ENCODE data around the gene CHAMP1. TPM values are rescaled to one million over a fixed set of nuclear protein-coding genes. Genes with fewer than 3 reads are reported as not detected.
A peak's percentile ranks its signal among the peaks of the same experiment; 100 is the strongest.

The CHAMP1 gene
- total and polyA plus RNA-seq, 2 of the 13 experiments (the other 11 are each of a cell fraction or from before 2014, with no cell fraction given), result 8.4 to 9.7 TPM

- TF ChIP-seq ZNF253 (CRISPR knock-in tag; IDR thresholded peaks at IDR 0.05; ENCODE audit: borderline replicate concordance) (peak; percentile 93; the same call in 1 of the 2 replicates), ZFY (CRISPR knock-in tag; IDR thresholded peaks at IDR 0.05) (peak; percentile 99), HMGXB3 (CRISPR knock-in tag; IDR thresholded peaks at IDR 0.05; ENCODE audit: borderline replicate concordance) (no peak), ZNF292 (CRISPR knock-in tag; IDR thresholded peaks at IDR 0.05; ENCODE audit: borderline replicate concordance, low read depth) (no peak), MXD4 (CRISPR knock-in tag; IDR thresholded peaks at IDR 0.05) (peak; percentile 86), ZNF780A (CRISPR knock-in tag; IDR thresholded peaks at IDR 0.05) (0 out of 2 replicates have a peak, but pooled peaks have one; percentile 75), RELA (CRISPR knock-in tag; IDR thresholded peaks at IDR 0.05) (no peak), RNF219 (CRISPR knock-in tag; IDR thresholded peaks at IDR 0.05) (no peak), USF2 (IDR thresholded peaks at IDR 0.05; ENCODE audit: low read depth, low read length) (peak; percentile 58), USF2 (CRISPR knock-in tag; IDR thresholded peaks at IDR 0.05; ENCODE audit: borderline replicate concordance) (no peak; the same call in 1 of the 2 replicates), FOXM1 (CRISPR knock-in tag; IDR thresholded peaks at IDR 0.05) (no peak), NFE2 (CRISPR knock-in tag; IDR thresholded peaks at IDR 0.05) (no peak), ZNF260 (CRISPR knock-in tag; IDR thresholded peaks at IDR 0.05; ENCODE audit: borderline replicate concordance, low read depth) (no peak), GMEB1 (CRISPR knock-in tag; IDR thresholded peaks at IDR 0.05; ENCODE audit: borderline replicate concordance) (peak; percentile 95), ZNF883 (CRISPR knock-in tag; IDR thresholded peaks at IDR 0.05; ENCODE audit: not compliant biosample characterization) (no peak), ZNF329 (CRISPR knock-in tag; IDR thresholded peaks at IDR 0.05; ENCODE audit: low read depth) (peak; percentile 90; the same call in 1 of the 2 replicates), PRMT3 (CRISPR knock-in tag; IDR thresholded peaks at IDR 0.05; ENCODE audit: borderline replicate concordance, low read depth) (peak; percentile 98), ZNF841 (CRISPR knock-in tag; IDR thresholded peaks at IDR 0.05; ENCODE audit: borderline replicate concordance) (0 out of 2 replicates have a peak, but pooled peaks have one; percentile 30)
Observed at GRCh38 chr13:114314074-114314912, at the start of gene CHAMP1 (continued).
